ENCODE measurements around the gene C11orf21.

DNA sequence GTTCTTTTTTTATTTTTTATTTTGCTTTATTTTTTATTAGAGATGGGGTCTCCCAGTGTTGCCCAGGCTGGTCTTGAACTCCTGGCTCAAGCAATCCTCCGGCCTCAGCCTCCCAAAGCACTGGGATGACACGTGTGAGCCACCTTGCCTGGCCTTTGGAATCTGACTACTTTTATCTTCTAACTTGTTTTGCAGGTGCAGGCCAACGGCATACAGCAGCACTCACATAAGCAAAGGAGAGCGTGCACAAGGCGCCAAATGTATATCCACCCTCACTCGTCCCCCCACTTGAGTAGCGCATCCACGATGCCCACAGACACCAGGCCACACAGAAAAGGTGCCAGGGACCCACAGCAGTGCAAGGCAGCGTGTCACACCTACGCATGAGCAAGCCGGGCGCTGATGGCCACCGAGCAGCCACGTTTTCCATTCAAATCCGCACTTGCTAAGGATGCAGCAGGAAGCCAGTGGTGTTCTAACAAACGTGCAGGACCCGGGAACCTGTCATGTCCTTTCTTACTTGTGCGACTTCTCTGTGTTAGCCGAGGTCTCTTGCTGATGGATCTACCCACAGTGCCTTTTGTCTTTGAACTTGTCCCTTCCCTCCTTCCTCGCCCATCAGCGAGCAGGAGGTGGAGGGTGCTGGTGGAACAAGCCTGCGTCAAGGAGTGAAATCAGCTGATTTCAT is 37.2 kb downstream of the C11orf21 start:
- TF ChIP-seq, protein P1, sequence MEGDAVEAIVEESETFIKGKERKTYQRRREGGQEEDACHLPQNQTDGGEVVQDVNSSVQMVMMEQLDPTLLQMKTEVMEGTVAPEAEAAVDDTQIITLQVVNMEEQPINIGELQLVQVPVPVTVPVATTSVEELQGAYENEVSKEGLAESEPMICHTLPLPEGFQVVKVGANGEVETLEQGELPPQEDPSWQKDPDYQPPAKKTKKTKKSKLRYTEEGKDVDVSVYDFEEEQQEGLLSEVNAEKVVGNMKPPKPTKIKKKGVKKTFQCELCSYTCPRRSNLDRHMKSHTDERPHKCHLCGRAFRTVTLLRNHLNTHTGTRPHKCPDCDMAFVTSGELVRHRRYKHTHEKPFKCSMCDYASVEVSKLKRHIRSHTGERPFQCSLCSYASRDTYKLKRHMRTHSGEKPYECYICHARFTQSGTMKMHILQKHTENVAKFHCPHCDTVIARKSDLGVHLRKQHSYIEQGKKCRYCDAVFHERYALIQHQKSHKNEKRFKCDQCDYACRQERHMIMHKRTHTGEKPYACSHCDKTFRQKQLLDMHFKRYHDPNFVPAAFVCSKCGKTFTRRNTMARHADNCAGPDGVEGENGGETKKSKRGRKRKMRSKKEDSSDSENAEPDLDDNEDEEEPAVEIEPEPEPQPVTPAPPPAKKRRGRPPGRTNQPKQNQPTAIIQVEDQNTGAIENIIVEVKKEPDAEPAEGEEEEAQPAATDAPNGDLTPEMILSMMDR (conservative IDR thresholded peaks at IDR 0.05 in 1 of 2, IDR thresholded peaks at IDR 0.05 in 1 of 2; ENCODE audit: low read depth in 1 of 2, low read length in 2 of 2), result no peak
- no peak for TF ChIP-seq EZH2 (IDR thresholded peaks at IDR 0.05; ENCODE audit: low read length, missing control alignments)
